Putamen (tissue), 1 donor: ENCODE data around the gene ING5.
"Not testable (repeated sequence)": the region's sequence is repeated elsewhere in the genome, so short reads cannot be mapped to it uniquely, and the experiment has no call there.

Experiments used
- DNase-seq: peaks from one replicate; pipeline ENCODE4 v3.0.0-alpha.2; 2016; ENCODE audit warnings: low spot score

The ING5 gene

GRCh38 chr2:241706537-241706936 is 4.7 kb downstream of the ING5 start:
- no peak for DNase-seq

GRCh38 chr2:241708879-241709278 is 7.0 kb downstream of the ING5 start:
- no peak for DNase-seq

GRCh38 chr2:241719093-241719492 is 17.3 kb downstream of the ING5 start:
- no peak for DNase-seq

GRCh38 chr2:241720099-241720498 is 18.3 kb downstream of the ING5 start:
- no peak for DNase-seq

DNA sequence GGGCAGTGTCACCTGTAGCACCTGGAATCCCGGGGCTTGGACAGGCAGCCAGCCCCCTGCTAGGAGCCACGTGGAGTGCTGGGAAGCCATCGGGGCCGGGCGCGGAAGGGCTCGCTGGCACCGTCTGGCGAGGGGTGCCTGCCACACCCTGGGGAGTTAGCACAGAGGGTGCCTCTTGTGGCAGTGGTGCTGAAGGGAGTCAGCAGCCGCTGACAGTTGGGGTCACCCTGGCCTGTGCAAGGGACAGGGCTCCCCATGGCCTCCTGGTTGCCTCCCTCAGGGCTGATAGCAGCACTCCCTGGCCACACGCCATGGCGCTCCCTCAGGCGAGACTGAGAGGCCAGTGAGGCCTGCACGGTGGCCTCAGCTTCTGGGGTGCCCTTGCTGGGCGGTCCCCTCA is 18.7 kb downstream of the ING5 start:
- DNase-seq = no peak

DNA sequence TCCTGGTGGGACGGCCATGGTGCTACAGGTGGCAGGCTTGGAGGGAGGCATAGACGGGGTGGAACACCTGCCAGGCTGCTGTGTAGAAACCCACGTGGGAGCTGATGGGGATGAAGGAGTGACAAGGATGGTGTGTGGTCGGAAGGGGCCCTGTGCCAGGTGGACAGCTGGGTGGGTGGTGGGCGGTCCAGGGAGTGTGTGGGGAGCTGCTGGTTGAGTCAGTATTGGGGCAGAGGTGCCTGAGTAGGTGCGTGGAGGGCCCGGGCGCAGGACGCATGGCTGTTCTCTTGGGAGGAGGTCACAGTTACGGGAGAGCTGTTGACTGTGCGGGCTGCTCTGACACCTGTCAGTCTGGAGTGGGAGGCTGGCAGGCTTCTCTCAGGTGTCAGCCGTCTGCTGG is 20.0 kb downstream of the ING5 start:
- no peak for DNase-seq

DNA sequence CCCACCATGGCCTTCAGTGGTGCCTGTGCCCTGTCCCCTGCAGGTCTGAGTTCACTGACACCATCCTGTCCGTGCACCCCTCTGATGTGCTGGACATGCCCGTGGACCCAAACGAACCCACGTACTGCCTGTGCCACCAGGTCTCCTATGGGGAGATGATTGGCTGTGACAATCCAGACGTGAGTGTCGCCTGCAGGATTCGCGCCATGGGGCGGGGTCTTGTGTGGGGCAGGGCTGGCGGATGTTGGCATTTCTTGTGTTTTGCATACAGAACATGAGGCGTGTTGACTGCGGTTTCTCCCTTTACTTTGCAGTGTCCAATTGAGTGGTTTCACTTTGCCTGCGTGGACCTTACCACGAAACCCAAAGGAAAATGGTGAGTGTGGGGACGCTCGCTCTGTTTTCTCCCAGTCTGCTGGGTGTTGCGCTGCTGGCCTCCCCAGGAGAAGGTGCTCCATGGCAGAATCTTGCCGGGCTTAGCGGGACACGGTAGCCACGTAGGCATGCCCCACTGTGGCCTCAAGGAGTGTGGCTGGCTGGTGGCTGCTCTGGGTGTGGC is 21.1 kb downstream of the ING5 start:
- no peak for DNase-seq

DNA sequence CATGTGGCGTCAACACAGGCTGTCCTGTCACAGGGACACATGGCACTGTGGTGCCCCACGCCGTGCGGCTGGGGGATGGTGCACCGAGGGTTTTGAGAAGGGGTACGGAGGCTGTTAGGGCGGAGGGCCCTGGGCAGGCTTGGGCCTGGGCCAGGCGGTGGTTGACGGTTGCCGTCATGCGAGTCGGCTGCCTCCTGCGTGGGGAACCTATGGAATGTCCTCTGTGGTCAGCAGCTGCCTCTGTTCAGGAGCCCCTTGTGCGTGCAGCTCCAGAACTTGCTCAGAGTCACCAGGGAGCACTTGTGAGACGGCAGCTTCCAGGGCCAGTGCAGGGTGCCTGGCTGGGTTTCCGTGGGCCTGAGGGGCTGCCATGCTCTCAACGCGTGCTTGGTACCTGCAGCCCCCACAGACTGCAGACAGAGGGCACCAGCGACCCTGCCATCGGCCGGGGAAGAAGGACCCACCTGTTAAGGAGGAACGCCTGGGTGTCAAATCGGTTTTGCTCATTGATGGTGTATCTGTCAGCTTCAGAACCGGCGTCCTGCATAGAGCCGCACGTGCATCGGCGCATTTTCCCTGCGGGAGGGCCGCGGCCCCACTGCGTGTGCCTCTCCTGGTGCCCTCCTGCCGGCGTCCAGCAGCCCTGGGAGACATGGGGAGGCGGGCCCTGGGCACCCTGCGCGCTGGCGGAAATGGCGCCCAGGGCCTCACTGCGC is 22.6 kb downstream of the ING5 start:
- no peak for DNase-seq

DNA sequence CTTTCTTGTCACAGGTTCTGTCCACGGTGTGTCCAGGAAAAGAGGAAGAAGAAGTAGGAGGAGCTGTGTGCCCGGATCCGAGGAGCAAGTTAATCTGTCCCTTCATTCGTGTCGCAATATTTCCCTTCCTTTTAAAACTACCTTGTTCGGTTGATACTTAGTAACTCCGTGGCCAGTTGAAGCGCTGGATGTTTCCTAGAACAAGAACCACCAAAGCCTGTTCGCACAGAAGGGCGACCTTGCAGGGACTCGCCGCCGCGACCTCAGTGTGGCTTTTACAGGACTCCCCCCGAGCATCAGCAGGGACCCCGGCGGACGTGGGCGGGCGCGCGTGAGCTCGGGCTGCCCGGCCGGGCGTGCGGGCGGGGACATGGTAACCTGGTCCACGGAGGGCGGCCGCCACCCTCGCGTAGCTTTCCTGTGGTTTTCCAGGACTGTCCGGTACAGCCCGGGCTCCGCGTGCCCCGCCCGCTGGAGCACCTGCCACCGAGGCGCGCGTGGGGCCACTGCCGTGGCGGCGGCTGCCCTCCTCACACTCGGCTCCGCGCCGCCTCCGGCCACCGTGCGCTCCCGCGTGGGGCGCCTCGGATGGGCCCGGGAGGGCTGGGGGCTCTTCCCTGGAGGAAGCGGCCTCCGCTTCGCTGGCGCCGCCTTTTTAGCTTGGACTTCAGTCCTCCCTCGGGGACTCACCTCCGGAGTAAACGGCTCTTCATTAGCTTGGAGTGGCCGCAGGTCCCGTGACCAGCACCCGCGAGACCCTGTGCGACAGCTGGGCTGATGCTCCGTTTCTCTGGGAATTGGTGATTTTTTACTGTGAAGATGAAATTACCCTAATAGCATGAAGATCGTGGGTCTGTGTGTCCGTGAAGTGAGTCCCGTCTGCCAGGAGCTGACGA is 23.4 kb downstream of the ING5 start:
- DNase-seq = no peak

- no peak for DNase-seq
These were observed 24.6 kb downstream of the ING5 start for GRCh38 chr2:241726459-241726858.

GRCh38 chr2:241728000-241728399 is 26.2 kb downstream of the ING5 start:
- no peak for DNase-seq

- peak; percentile 64 for DNase-seq
These were observed 26.8 kb downstream of the ING5 start for GRCh38 chr2:241728627-241729026.

DNA sequence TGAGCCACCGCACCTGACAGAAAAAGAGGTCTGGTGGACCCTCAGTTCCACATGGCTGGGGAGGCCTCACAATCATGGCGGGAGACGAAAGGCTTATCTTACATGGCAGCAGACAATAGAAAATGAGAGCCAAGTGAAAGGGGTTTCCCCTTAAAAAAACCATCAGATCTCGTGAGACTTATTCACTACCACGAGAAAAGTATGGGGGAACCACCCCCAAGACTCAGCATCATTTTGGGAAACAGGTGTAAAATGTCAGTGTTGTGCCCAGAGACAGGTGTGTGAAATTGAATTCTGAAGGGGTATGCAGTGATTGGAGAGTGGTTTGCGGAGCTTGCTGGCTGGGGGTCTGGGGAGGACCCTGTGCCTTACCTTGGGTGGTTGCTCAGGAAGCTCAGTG is 28.0 kb downstream of the ING5 start:
- no peak for DNase-seq

DNA sequence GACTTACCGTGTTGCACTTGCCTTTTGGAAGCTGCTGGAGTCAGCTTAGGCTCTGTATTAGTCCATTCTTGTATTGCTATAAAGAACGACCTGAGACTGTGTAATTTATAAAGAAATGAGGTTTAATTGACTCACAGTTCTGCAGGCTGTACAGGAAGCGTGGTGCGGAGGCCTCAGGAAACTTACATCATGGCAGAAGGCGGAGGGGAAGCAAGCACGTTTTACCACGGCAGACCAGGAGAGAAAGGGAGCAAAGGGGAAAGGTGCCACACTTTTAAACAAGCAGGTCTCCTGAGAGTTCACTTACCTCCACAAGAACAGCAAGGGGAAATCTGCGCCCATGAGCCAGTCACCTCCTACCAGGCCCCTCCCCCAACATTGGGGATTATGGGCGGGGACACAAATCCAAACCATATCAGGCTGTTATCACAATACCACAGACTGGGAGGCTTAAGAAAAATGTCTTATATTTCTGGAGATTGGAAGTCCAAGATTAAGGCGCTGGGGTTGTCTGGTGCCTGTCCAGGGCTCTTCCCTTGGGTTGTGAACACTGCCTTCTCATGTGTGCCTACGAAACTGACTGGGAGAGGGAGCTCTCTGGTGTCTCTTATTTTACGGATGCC is 28.9 kb downstream of the ING5 start:
- DNase-seq = no peak

DNA sequence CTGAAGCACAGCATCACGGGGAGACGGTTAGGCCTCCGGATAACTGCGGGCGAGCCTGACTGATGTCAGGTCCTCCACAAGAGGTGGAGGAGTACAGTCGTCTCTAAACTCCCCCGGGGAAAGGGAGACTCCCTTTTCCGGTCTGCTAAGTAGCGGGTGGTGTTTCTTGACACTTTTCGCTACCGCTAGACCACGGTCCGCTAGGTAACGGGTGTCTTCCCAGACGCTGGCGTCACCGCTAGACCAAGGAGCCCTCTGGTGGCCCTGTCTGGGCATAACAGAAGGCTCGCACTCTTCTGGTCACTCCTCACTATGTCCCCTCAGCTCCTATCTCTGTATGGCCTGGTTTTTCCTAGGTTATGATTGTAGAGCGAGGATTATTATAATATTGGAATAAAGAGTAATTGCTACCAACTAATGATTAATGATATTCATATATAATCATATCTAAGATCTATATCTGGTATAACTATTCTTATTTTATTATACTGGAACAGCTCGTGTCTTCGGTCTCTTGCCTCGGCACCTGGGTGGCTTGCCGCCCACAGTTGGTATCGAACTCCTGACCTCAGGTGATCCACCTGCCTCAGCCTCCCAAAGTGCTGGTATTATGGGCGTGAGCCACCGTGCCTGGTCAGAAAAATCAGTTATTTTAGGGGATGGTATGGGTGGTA is 30.8 kb downstream of the ING5 start:
- DNase-seq = not testable (repeated sequence)

- DNase-seq = no peak
These were observed 31.8 kb downstream of the ING5 start for GRCh38 chr2:241733391-241734207.

DNA sequence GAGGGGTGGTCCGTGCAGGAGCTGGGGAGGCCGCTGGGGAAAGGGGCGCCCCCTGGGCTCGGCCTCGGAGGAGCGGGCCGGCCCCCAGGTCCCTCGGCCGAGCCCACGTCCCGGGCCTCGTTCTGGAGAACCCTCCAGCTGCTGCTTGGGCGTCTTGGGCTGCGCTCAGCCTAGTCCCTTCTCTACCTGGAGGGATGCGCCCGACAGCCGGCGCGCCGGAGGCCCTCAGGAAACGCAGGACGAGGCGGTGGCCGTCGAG is 32.3 kb downstream of the ING5 start:
- no peak for DNase-seq

GRCh38 chr2:241734467-241735208 is 32.8 kb downstream of the ING5 start, which contains the start of gene D2HGDH:
Gene D2HGDH (plus strand): TSS chr2:241734630. CDS start chr2:241735225, 595 bp downstream.
- peak; percentile 91 for DNase-seq

DNA sequence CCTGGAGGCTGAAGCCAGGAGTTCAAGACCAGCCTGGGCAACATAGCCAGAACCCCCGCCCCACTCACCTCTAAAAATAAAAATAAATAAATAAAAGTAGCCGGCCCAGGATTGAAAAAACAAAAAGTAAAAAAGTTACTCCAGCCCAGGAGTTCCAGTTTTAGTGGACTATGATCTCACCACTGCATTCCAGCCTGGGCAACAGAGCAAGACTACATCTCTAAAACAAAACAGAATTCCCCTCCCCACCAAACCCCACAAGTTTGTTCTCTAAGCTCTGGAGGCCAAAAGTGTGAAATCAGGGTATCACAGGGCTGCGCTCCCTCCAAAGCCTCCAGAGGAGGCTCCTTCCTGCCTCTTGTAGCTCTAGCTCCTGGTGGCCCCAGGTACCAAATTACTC is 34.3 kb downstream of the ING5 start:
- no peak for DNase-seq

DNA sequence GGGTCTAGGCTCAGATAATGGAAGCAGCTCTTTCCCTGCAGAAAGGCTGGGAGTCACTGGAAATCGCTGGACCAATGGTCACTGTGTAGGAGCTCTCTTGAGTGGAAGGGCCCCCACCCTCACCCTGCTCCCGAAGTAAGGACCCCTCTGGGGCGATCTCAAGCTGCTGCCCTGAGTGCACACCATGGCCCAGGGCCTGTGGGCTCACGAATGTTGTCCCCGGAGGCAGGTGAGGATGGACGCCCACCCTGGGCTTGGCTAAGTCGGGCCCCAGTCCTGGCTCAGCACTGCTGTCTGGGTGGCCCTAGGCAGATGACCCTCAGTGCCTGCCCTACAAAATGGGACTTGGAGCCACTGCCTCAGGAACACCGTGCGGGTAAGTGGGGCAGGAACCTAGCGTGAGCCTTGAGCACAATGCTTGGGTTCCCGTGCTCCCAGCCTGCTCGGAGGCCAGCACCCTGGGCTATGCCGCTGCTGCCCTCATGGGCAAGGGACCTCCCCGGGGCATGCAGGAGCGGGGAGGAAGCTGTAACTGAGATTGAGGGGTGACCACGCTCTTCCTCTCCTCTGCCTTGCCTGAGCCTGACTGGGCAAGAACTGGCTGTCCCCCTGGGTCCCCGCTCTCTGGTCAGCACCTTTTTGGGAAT is 36.3 kb downstream of the ING5 start:
- DNase-seq = no peak
